GM12874 (cell line): Measurements from ENCODE around the gene L3HYPDH.

Source experiments
- CTCF ChIP-seq: IDR thresholded peaks from 2 replicates; pipeline ENCODE4 v1.5.1; 2011; ENCODE audit warnings: low read depth, mild to moderate bottlenecking, control low read depth, low read length, moderate library complexity; ENCODE audit not compliant: insufficient read depth

Gene L3HYPDH

GRCh38 chr14:59490756-59491155, 6.5 kb upstream of the L3HYPDH start:
- TF ChIP-seq CTCF, result no peak

GRCh38 chr14:59484639-59485175, 499 bp upstream of the L3HYPDH start:
- no peak for TF ChIP-seq CTCF

- no peak for TF ChIP-seq CTCF
Measured at GRCh38 chr14:59483363-59483762, 845 bp downstream of the L3HYPDH start.

DNA sequence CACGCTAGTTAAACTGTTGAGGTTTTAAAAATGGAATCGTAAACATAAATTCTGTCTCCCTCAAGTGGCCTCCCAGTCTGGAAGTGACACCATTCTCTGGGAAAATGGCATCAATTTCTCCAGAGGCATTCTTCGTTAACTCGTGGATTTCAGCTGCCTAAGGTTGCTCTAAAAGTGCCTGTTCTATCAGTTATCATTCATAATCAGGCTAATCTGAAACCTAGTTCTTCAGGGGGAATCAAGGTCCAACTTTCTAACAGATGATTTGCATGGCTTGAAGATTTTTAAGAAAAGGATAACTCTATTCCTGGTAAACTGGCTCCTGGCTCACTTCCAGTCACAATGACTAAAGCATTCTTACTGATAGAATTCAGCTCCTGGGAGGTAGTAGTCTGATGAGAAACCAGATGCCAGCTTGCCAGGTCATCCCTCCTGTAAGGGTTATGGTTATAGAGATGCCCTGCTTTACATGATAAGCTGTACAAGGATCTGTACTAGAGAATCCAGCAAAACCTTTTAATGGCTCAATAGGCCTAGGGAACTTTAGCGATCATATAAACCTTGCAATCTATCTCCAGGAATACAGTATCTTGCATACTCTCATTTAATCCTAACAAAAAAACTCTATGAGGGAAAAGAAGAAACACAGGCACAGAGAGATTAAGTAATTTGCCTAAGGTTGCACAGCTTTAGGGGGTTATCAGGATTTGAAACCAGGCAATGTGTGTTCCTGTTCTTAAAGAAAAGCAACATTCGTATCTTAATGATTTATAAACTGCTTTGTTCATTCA, 1.5 kb downstream of the L3HYPDH start:
- no peak for TF ChIP-seq CTCF

DNA sequence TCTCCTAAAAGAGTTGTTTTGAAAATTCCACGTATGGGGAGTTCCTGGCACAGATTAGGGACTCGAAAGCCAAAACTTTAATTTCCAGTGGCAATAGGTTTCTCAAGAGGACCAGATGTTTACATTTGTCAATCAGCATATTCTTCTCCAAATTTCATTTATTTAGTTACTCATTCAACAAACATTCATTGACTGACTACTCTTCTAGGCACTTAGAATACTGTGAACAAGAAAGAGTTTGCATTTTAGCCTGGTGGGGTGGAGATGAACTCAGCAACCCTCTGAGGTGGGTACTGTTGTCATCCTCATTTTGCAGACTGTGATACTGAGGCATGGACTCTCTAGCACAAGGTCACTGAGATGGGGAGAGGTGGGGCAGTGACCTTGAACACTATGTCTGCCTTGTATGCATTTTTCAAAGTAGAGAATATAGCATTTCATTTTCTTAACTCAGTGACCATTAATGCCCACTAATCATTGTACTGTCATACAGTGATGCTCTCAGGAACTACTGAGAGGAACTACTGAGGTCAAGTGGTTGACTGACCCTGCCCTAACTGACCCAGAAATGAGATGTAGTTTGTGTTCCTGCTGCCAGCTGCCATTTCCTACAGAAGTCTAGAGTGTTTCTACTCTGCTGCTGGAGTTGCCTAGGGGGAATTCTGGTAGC, 2.2 kb downstream of the L3HYPDH start:
- no peak for TF ChIP-seq CTCF

GRCh38 chr14:59481407-59481806, 2.8 kb downstream of the L3HYPDH start:
- TF ChIP-seq CTCF, result no peak

GRCh38 chr14:59480166-59480565, 4.0 kb downstream of the L3HYPDH start:
- TF ChIP-seq CTCF, result no peak
